Activated T-helper 2 cell treated with anti-CD3 and anti-CD28 coated beads, Interferon-gamma antibody, Interleukin-2, Interleukin-4, amounts not matched to agents 10 μg/mL and 5 μg/mL and 100 μg/mL, durations not matched to agents 14 hours and 24 hours and 36 hours (primary cell): ENCODE data around the gene EDEM2. TPM values are rescaled to one million over a fixed set of nuclear protein-coding genes. Genes with fewer than 3 reads are reported as not detected.
"Not testable (repeated sequence)": the region's sequence is repeated elsewhere in the genome, so short reads cannot be mapped to it uniquely, and the experiment has no call there.

ENCODE experiments used
- DNase-seq: peaks from one replicate; pipeline ENCODE4 v3.0.0; 2021; ENCODE audit warnings: low spot score
- H3K27ac Mint-ChIP-seq: one replicate; pipeline ENCODE4 v1.8.0; 2021; ENCODE audit warnings: mixed read lengths
- H3K27me3 Mint-ChIP-seq: one replicate; pipeline ENCODE4 v1.8.0; 2021; ENCODE audit warnings: low read depth, mixed read lengths
- H3K36me3 Mint-ChIP-seq: one replicate; pipeline ENCODE4 v1.8.0; 2021; ENCODE audit warnings: low read depth, mixed read lengths
- H3K4me1 Mint-ChIP-seq: one replicate; pipeline ENCODE4 v1.8.0; 2021; ENCODE audit warnings: low read depth, mixed read lengths
- H3K4me3 Mint-ChIP-seq: one replicate; pipeline ENCODE4 v1.8.0; 2021; ENCODE audit warnings: low read depth, mild to moderate bottlenecking, moderate library complexity, mixed read lengths
- H3K9me3 Mint-ChIP-seq: one replicate; pipeline ENCODE4 v1.8.0; 2021; ENCODE audit warnings: mixed read lengths
- intact Hi-C: fragments of 100-400 bp; cut with micrococcal nuclease; formaldehyde crosslinking; loops from one replicate; pipeline ENCODE4 v1.15.1; 2023
- total RNA-seq: library from RNA; stranded (reverse); gene quantifications from 2 replicates; pipeline ENCODE4 v1.2.3, GENCODE V29; 2022

The EDEM2 gene
- total RNA-seq, 1 donor from 2014 or later: 25.7 TPM

DNA sequence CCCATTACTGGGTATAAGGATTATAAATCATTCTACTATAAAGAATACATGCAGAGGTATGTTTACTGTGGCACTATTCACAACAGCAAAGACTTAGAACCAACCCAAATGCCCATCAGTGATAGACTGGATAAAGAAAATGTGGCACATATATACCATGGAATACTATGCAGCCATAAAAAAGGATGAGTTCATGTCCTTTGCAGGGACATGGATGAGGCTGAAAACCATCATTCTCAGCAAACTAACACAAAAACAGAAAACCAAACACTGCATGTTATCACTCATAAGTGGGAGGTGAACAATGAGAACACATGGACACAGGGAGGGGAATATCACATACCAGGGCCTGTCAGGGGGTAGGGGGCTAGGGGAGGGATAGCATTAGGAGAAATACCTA is 17.4 kb upstream of the EDEM2 start:
- H3K36me3 Mint-ChIP-seq, H3K27me3 Mint-ChIP-seq, H3K27ac Mint-ChIP-seq, intact Hi-C loops, H3K4me3 Mint-ChIP-seq, H3K9me3 Mint-ChIP-seq, DNase-seq, H3K4me1 Mint-ChIP-seq: not testable (repeated sequence)

- H3K27ac Mint-ChIP-seq, H3K4me3 Mint-ChIP-seq, H3K9me3 Mint-ChIP-seq, H3K36me3 Mint-ChIP-seq, DNase-seq, intact Hi-C loops, H3K27me3 Mint-ChIP-seq, H3K4me1 Mint-ChIP-seq: not testable (repeated sequence)
Observed at GRCh38 chr20:35160341-35160740, 13.2 kb upstream of the EDEM2 start.

DNA sequence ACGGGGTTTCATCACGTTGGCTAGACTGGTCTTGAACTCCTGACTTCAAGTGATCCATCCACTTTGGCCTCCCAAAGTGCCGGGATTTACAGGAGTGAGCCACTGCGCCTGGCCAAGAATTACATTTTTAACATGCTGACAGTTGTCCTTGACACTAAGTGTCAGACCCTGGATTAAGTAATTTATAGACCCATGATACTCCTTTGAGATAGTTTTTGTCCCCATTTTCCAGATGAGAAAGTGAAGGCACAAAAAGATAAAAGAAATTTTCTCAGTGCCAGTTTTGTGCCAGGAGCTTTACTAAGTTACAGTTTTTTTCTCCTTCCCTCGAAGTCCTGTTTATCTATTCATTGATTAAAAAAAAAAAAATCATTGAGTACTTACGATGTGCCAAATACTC is 9.8 kb upstream of the EDEM2 start:
- Mint-ChIP-seq H3K4me1 (no peaks in the 10 kb centered on the region), H3K4me3 (no peak overlapping the region), H3K27me3 (no peaks in the 10 kb centered on the region), H3K36me3 (no peaks in the 10 kb centered on the region), H3K27ac (no peak overlapping the region), H3K9me3 (no peaks in the 10 kb centered on the region)
- no peak for DNase-seq
- intact Hi-C loops: no loop called here

- Mint-ChIP-seq H3K4me3 (no peak overlapping the region), H3K27me3 (no peaks in the 10 kb centered on the region), H3K9me3 (no peaks in the 10 kb centered on the region), H3K27ac (no peak overlapping the region), H3K36me3 (no peaks in the 10 kb centered on the region), H3K4me1 (no peaks in the 10 kb centered on the region)
- intact Hi-C loops: no loop called here
- no peak for DNase-seq
Observed at GRCh38 chr20:35155936-35156335, 8.8 kb upstream of the EDEM2 start.

DNA sequence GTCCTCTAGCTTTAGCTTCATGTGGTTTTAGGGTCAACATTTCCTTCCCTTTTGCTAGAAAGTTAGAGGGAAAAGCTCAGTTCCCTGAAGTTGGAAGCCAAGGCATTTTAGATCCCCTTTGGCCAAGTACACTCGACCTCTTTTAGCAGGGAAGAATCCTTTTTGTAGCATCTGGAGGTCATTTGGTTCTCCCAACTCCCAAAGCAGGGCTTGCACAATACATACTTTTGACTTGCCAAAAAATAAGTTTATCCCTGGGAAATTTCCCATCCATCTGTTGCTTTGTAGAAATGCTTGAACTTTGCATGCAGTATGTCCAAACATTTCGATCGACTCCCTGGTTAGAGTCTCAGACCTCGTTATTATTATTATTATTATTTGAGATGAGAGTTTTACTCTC is 4.6 kb upstream of the EDEM2 start:
- Mint-ChIP-seq H3K36me3 (peaks cover 4% of the 10 kb centered on the region), H3K27me3 (peaks cover 3% of the 10 kb centered on the region), H3K27ac (no peak overlapping the region), H3K4me1 (peaks cover 10% of the 10 kb centered on the region), H3K9me3 (no peaks in the 10 kb centered on the region), H3K4me3 (no peak overlapping the region)
- intact Hi-C loops: no loop called here
- no peak for DNase-seq

DNA sequence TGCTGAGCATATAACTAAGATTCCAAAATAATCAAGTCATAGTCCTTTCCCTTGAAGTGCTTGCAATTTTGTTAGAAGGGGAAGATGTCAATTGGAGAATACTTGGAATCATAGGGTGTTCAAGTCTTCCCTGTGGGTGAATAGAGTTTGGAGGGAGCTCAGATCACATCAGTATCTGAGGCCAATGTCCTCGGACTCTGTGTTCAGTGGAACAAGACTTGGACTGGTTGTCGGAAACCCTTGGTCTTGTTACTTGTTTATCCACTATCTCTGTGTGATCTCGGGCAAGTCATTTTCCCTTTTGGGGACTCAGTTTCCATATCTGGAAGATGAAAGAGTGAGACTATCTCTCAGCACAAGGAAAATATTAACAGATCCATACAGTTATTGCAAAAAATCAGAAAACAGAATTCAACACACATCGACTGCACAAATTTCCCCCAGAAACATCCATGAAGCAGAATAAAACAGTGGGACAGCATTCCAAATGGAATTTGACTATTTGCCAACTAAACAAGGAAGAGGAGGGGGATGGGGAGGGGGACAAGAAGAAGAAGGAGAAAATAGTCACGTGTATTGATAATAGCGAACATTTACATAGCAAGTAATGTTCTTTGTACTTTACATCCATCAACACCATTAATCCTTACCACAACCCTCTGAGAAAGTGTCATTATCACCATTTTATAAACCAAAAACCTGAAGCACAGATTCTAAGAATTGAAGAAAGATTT is 3.9 kb upstream of the EDEM2 start:
- Mint-ChIP-seq H3K9me3 (no peaks in the 10 kb centered on the region), H3K36me3 (peaks cover 4% of the 10 kb centered on the region), H3K27me3 (peaks cover 3% of the 10 kb centered on the region), H3K4me3 (no peak overlapping the region), H3K27ac (no peak overlapping the region), H3K4me1 (peaks cover 14% of the 10 kb centered on the region)
- intact Hi-C loops: no loop called here
- no peak for DNase-seq

- peaks cover 17% of the 10 kb centered on the region for H3K36me3 Mint-ChIP-seq
Observed at GRCh38 chr20:35147575-35148071, 487 bp upstream of the EDEM2 start.

GRCh38 chr20:35146299-35146919 is 727 bp downstream of the EDEM2 start:
- intact Hi-C loops: loop anchor here (5.0 kb wide), 2 partner anchors 54 to 324 kb away; partner anchors contain the start of gene TRPC4AP
- Mint-ChIP-seq H3K9me3 (no peaks in the 10 kb centered on the region), H3K36me3 (peaks cover 26% of the 10 kb centered on the region), H3K4me1 (peaks cover 28% of the 10 kb centered on the region), H3K27me3 (peaks cover 3% of the 10 kb centered on the region), H3K4me3 (peak overlapping the region; percentile 96), H3K27ac (peak overlapping the region; percentile 91)
- DNase-seq: no peak

More at GRCh38 chr20:35147575-35148071, 487 bp upstream of the EDEM2 start:
- H3K27me3 Mint-ChIP-seq, H3K9me3 Mint-ChIP-seq, DNase-seq: not testable (repeated sequence)
- peaks cover 28% of the 10 kb centered on the region for H3K4me1 Mint-ChIP-seq
- intact Hi-C loops: loop anchor here (5.0 kb wide), 2 partner anchors 55 to 325 kb away; partner anchors contain the start of gene TRPC4AP
- H3K4me3 Mint-ChIP-seq: peak overlapping the region; percentile 96
- peak overlapping the region; percentile 91 for H3K27ac Mint-ChIP-seq

GRCh38 chr20:35145141-35145564 is 2.0 kb downstream of the EDEM2 start:
- H3K4me3 Mint-ChIP-seq: peak overlapping the region; percentile 18
- peaks cover 37% of the 10 kb centered on the region for H3K36me3 Mint-ChIP-seq
- intact Hi-C loops: loop anchor here (1.0 to 5.0 kb wide), 4 partner anchors 53 to 323 kb away; partner anchors contain the start of gene TRPC4AP
- H3K27ac Mint-ChIP-seq: no peak overlapping the region
- H3K27me3 Mint-ChIP-seq: peaks cover 3% of the 10 kb centered on the region
- H3K4me1 Mint-ChIP-seq: peaks cover 28% of the 10 kb centered on the region
- DNase-seq: no peak
- no peaks in the 10 kb centered on the region for H3K9me3 Mint-ChIP-seq

DNA sequence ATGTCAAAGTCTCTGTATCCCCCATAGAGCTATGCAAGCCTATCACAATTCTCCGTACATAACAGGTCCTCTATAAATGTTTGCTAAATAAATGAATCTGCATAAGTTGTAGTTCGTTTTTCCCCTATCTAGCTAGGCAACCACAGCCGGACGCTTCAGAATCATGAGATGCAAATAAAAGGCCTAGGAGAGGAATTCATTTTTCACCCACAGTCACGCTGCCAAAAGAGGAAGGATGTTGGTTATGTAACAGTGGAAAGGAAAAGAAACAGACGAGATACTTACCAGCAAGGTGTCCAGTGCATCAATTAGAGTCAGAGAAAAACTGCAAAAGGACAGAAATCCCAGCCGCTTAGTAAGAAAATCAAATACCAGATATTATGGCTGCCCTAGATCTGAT is 2.4 kb downstream of the EDEM2 start:
- H3K27me3 Mint-ChIP-seq: peaks cover 3% of the 10 kb centered on the region
- H3K9me3 Mint-ChIP-seq: no peaks in the 10 kb centered on the region
- H3K4me1 Mint-ChIP-seq: peaks cover 28% of the 10 kb centered on the region
- DNase-seq: no peak
- H3K36me3 Mint-ChIP-seq: peaks cover 41% of the 10 kb centered on the region
- intact Hi-C loops: loop anchor here (1.0 to 5.0 kb wide), 4 partner anchors 52 to 322 kb away; partner anchors contain the start of gene TRPC4AP
- H3K4me3 Mint-ChIP-seq: no peak overlapping the region
- H3K27ac Mint-ChIP-seq: no peak overlapping the region

DNA sequence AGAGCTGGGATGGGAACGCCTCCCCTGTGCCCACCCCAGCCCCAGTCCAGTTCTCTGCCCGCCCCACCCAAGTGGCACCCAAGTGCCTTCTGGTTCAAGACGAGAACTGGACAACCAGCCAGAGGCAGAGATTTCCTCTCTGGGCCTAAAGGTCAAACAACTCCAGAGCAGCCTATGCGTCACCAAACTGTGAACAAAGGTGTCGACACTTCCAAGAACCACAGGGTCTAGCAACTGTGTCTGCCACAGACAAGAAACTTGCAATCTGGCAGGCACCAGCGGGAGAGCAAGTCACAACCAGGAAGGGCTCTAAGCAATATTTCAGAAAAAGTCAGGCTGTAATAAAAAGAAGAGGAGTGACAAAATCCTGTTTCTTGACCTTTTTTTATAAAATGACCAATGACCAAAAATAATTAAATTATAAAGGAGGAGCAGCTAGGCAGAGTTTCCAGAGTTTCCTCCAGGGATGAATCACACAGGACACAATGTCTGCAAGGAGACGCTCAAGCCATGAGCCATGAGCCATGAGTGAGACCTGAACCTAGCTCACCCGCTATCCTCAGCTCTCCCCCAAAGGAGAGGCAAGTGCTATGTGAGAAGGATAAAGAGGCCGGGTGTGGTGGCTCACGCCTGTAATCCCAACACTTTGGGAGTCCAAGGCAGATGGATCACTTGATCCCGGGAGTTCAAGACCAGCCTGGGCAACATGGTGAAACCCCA is 11.1 kb downstream of the EDEM2 start:
- DNase-seq: no peak
- Mint-ChIP-seq H3K36me3 (peaks cover 40% of the 10 kb centered on the region), H3K27ac (no peak overlapping the region), H3K4me1 (peaks cover 2% of the 10 kb centered on the region), H3K27me3 (no peaks in the 10 kb centered on the region), H3K4me3 (no peak overlapping the region), H3K9me3 (no peaks in the 10 kb centered on the region)
- intact Hi-C loops: no loop called here

GRCh38 chr20:35134880-35135279 is 12.3 kb downstream of the EDEM2 start:
- Mint-ChIP-seq H3K9me3 (no peaks in the 10 kb centered on the region), H3K27ac (no peak overlapping the region), H3K4me1 (no peaks in the 10 kb centered on the region), H3K27me3 (no peaks in the 10 kb centered on the region), H3K36me3 (peaks cover 38% of the 10 kb centered on the region), H3K4me3 (no peak overlapping the region)
- no peak for DNase-seq
- intact Hi-C loops: no loop called here
